Endometrial microvascular endothelial cells (primary cell): ENCODE data around the gene SMG9. TPM values are rescaled to one million over a fixed set of nuclear protein-coding genes. Genes with fewer than 3 reads are reported as not detected.
"Not testable (repeated sequence)": the region's sequence is repeated elsewhere in the genome, so short reads cannot be mapped to it uniquely, and the experiment has no call there.

Source experiments
- in situ Hi-C: cut with HindIII; loops from 2 replicates; pipeline ENCODE4 v1.10.0; 2017; ENCODE audit warnings: low sequenced_read_pairs, low pct_unique_long_range_greater_than_20kb; ENCODE audit errors: inconsistent ontology term
- total RNA-seq: library from RNA; depleted of rRNA; stranded (reverse); fragments of >200 nt; gene quantifications from one replicate; pipeline ENCODE4 v1.2.3, GENCODE V29; 2015; ENCODE audit errors: inconsistent ontology term

SMG9 gene
- total RNA-seq, 1 donor from 2014 or later: 13.9 TPM

DNA sequence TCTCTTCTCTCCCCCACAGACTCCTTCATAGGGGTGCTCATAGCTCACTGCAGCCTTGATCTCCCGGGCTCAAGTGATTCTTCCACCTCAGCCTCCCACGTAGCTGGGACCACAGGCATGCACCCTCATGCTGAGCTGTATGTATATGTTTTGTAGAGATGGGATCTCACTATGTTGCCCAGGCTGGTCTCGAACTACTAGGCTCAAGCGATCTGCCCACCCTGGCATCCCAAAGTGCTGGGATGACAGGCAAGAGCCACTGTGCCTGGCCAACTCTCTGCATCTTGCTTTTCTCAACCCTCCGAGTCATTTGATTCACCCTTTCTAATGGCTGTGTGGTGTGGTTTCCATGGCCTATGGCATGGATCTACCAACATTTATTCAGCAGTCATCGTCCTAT lies 49.0 kb downstream of the SMG9 start:
- in situ Hi-C loops: no loop called here

GRCh38 chr19:43704002-43704705 lies 50.6 kb downstream of the SMG9 start:
- in situ Hi-C loops: no loop called here

- in situ Hi-C loops: no loop called here
Observed at GRCh38 chr19:43700395-43701000, 54.3 kb downstream of the SMG9 start.

DNA sequence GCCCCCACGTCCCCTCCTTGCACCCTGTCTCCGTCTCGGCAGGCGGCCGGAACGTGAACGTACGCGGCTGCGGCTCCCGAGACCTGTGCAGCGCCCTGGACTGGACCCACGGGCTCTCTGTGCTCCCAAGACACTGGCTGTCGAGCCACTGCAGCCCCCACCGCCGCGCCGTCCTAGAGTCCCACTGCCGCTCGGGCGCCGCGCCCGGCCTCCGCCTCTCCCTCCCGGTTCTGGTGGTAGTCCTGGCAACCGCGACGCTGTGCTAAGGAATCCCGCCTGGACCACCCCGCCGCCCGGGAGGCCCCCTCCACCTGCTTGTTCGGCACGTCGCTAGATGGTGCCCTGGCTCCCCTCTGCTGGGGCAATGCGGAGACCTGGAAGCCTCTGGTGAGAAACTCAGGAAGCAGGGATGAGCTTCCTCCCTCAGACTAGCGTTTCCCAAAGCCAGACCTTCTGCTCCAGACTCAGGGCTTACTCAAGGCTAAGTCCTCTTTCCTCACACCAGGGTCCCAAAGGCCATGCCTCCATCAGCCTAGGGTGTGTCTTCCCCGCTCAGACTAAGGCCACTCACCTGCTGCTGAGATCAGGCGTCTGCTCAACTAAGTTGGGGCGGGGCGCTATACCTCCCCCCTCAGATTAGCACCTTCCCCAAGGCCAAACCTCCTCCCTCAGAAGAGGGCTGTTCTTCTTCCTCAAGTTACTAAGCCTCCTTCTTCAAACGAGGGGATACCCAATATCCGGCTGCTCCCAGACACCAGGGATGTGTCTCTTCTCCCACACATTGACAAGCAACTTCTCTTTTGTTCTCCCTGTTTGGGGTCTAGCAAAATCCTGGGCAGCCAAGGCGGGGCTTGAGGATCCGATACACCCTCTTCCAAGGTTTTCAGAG lies 55.0 kb downstream of the SMG9 start:
- in situ Hi-C loops: no loop called here

DNA sequence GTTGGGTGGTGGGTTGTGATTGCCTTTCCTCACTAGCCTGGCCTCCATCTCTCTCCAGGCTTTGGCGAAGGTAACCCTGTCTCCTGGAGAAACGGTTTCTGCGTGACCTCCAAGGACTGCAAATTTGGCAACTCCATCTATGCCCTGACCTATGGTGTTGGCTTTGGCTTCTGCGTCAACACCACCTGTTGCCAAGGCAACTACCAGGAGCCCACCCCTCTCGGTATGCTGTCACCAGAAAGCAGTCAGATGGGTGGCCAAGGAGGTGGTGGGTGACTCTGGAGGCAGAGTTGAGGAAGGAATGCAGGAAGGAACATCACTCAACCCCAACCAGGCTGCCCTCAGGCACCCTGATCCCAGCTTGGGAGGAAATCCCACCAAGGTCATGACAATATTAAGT lies 57.5 kb downstream of the SMG9 start:
- in situ Hi-C loops: no loop called here

- in situ Hi-C loops: no loop called here
Observed at GRCh38 chr19:43695985-43696704, 58.6 kb downstream of the SMG9 start.

GRCh38 chr19:43694553-43694952 lies 60.2 kb downstream of the SMG9 start:
- in situ Hi-C loops: no loop called here

- in situ Hi-C loops: no loop called here
Observed at GRCh38 chr19:43692877-43693276, 61.9 kb downstream of the SMG9 start.

GRCh38 chr19:43692385-43692784 lies 62.4 kb downstream of the SMG9 start:
- in situ Hi-C loops: no loop called here

- in situ Hi-C loops: no loop called here
Observed at GRCh38 chr19:43691755-43692154, 63.0 kb downstream of the SMG9 start.

DNA sequence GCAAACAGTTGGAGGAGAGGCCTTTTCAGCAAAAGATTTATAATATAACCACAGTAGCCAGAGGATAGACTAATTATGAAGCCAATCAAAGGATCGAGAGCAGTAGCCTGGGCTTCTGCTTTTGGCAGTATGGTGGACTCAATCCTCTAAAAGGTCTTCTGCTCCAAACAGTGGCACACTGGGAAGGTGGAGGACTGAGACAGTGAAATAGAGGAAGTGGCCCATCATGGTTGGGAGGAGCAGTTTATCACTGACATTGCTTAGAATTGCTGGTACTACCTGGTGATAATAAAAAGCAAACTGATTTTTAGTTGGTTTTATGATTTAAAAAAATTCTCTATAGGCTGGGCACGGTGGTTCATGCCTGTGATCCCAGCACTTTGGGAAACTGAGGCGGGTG lies 63.9 kb downstream of the SMG9 start:
- in situ Hi-C loops: no loop called here

- in situ Hi-C loops: no loop called here
Observed at GRCh38 chr19:43690444-43690843, 64.3 kb downstream of the SMG9 start.

GRCh38 chr19:43688059-43688701 lies 66.6 kb downstream of the SMG9 start:
- in situ Hi-C loops: no loop called here

DNA sequence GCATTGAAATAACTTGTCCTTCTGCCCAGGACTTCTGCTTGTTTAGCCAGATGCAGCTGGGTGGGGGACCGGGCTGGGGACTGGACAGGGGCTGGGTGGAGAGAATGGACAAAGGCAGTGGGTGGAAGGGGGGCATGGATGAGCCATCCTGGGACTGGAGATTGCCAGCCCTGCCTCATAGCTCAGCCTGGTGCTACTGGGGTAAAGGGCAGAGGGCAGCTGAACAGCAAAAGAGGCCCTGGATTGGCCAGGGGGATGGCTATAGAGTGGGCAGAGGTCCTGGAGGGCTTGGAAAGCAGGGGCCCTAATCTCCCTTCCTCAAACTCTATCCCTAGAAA lies 67.1 kb downstream of the SMG9 start:
- in situ Hi-C loops: no loop called here

DNA sequence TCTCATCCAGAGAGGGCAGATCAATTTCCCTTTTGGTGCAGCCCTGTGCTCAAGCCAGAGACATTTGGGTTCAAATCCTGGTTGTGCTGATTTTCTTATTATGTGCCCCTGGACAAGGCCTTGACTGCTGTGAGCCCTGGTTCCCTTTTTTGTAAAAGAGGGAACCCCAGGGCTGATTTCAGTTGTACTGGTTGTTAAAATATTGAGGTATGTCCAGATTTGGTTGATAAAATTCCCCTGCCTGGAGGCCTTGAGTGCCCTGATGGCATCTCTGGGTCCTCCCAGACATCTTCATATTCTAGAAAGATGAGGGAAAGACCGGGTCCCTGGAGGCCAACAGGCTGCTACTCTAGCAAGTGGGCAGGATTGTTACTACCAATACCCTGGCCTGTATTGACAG lies 70.4 kb downstream of the SMG9 start:
- in situ Hi-C loops: no loop called here

GRCh38 chr19:43683905-43684304 lies 70.9 kb downstream of the SMG9 start:
- in situ Hi-C loops: no loop called here

- in situ Hi-C loops: no loop called here
Observed at GRCh38 chr19:43682824-43683661, 71.7 kb downstream of the SMG9 start.

GRCh38 chr19:43682269-43682668 lies 72.5 kb downstream of the SMG9 start:
- in situ Hi-C loops: not testable (repeated sequence)
